Esophagus mucosa (tissue), 1 donor: Measurements from ENCODE around the gene ADAM10. TPM values are rescaled to one million over a fixed set of nuclear protein-coding genes. Genes with fewer than 3 reads are reported as not detected.
A peak's percentile ranks its signal among the peaks of the same experiment; 100 is the strongest.

Source experiments
- ATAC-seq: fragments of 200-7000 bp; cut with Tn5 transposase; one replicate; pipeline ENCODE4 v1.9.1; 2020
- total RNA-seq: library from RNA; stranded (reverse); gene quantifications from one replicate; pipeline ENCODE4 v1.2.4, GENCODE V29; 2023
- donor health status: DM: yes; HTN: yes; CAD: no.

The ADAM10 gene
- total RNA-seq, 1 donor from 2014 or later = 79.3 TPM

DNA sequence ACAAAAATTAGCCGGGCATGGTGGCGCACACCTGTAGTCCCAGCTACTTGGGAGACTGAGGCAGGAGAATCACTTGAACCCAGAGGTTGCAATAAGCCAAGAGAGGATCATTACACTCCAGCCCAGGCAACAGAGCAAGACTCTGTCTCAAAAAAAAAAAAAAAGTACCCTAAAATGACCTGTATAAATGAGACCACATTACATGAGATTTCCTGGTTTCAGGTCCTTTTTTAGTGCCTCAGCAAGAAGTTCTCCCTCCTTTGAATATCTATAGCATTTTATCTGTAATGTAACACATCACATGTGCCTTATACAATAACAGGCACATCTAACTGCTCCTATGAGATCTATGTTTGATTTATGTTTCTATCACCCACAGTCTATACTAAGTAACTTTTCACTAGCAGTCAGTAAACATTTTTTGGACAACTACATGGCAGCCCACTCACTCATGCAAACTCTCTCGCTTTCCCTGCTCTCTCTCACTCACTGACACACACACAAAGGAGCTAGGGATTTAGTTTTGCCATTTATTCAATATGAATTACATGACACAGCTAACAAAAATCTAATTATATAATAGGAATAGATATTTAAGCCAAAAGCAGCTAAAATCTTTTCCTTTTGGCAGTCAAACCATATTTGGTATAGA, 34.1 kb downstream of the ADAM10 start:
- ATAC-seq = no peak

GRCh38 chr15:58710701-58711100, 38.8 kb downstream of the ADAM10 start:
- no peak for ATAC-seq

- no peak for ATAC-seq
These were observed 42.1 kb downstream of the ADAM10 start for GRCh38 chr15:58707397-58707796.

DNA sequence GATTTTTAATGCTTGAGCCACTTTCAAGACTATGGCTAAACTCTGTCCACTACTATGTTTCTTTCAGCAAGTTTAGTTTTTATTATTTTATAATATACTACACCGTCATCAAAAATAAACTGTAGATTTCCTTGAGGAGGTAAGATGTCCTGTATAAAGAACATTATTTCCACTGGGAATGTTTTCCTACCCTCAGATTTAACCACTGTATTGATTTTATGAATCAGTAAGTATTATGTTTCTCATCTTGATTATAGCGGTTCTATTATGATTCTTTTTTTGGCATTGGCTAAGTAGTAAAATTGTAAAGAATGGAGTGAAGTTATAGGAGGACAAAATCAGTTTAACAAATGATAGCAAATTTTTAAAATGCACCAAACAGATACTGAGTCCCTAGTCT, 44.4 kb downstream of the ADAM10 start:
- ATAC-seq = no peak

DNA sequence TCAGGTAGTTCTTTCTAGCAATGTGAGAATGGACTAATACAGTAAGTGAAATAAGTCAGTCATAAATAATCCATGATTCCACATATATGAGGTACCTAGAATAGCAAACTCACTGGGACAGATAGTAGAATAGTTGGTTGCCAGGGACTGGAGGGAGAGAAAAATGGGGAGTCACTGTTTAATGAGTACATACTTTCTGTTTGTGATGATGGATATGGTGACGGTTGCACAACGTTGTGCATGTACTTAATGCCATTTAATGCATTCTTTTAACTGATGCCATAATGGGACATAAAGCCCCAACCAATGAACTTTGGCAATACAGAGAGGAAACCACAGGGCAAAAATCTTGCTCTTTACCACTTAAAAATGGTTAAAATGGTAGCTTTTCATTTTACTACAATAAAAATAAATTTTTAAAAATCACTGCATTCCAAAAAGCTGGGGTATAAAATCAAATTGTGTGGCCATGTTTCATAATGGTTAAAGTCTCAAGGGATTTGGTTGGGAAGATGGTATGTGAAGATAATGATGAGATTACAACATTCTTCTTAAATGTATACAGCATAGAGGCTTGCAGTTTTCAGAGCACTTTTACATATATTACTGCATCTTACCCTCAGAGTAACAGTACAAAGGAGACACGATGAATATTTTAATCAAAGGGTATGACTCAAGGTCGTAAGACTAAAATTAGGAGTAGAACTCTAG, 45.2 kb downstream of the ADAM10 start:
- no peak for ATAC-seq

- ATAC-seq = no peak
These were observed 45.9 kb downstream of the ADAM10 start for GRCh38 chr15:58703610-58704009.

- ATAC-seq = no peak
These were observed 47.3 kb downstream of the ADAM10 start for GRCh38 chr15:58702233-58702632.

GRCh38 chr15:58701376-58701775, 48.1 kb downstream of the ADAM10 start:
- ATAC-seq = no peak

GRCh38 chr15:58699769-58700168, 49.7 kb downstream of the ADAM10 start:
- no peak for ATAC-seq

GRCh38 chr15:58698887-58699641, 50.4 kb downstream of the ADAM10 start:
- no peak for ATAC-seq

GRCh38 chr15:58697220-58697619, 52.3 kb downstream of the ADAM10 start:
- ATAC-seq = no peak

DNA sequence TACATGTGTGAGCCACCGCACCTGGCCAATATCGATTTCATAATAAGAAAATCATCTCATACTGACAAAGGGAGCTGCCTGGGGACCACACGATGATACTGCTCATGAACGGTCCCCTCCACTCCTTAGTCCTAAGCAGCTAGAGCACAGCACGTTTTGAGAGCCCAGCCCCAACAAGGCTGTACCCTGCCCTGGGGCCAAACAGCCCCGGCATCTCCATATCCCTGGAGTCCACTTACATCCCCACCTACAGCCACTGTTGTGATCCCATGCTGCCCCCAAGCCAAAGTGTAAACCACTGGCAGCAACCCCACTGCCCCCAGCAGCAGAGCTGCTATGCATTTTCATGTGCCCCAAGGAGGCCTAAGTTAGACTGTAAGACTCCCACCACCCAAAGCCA, 52.8 kb downstream of the ADAM10 start:
- ATAC-seq = no peak

- ATAC-seq = no peak
These were observed 54.7 kb downstream of the ADAM10 start for GRCh38 chr15:58694641-58695398.

- ATAC-seq = no peak
These were observed 58.8 kb downstream of the ADAM10 start for GRCh38 chr15:58690703-58691102.

GRCh38 chr15:58689646-58690045, 59.9 kb downstream of the ADAM10 start:
- no peak for ATAC-seq

GRCh38 chr15:58686286-58686685, 63.2 kb downstream of the ADAM10 start:
- no peak for ATAC-seq

DNA sequence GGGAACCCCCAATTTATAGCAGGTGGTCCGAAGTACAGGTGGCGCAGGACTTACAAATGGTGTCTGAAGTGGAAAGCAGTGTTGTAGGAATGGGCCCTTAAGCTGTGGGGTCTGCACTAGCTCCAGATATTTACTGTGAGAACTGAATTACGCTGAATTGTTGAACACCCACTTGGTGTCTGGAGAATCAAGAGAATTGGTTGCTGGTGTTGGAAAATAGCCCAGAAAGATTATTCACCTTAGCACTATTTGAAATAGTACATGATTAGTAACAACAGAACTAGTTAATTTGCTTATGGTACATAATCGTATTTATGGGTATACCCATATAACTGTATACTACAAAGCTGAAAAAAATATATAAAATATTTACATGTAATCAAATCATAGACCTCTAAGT, 64.8 kb downstream of the ADAM10 start:
- ATAC-seq = no peak

DNA sequence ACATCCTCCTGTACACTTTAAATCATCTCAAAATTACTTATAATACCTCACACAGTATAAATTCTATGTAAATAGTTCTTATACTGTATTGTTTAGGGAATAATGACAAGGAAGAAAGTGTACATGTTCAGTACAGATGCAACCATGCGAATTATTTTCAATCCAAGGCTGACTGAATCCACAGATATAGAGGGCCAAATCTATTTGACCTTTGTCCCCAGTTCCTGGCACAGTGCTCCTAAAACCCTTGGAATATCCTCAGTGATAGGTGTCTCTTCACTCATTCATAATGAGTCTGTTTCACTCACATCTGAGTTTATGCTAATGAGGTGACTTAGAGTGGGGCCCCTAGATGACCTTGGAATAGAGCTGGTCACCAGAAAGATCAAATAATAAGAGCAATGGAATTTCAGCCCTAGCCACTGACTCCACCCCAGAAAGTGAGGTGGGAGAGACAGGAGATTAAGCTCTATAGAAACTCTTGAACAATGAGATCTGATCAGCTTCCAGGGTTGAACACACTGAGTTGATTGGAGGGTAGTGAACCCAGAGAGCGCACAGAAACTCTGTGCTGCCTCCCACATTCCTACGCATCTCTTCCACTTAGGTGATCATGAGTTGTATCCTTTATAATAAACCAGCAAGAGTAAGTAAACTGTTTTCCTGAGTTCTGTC, 65.3 kb downstream of the ADAM10 start:
- no peak for ATAC-seq

- no peak for ATAC-seq
These were observed 67.3 kb downstream of the ADAM10 start for GRCh38 chr15:58682234-58682633.

- peak; percentile 83 for ATAC-seq
These were observed 70.8 kb downstream of the ADAM10 start for GRCh38 chr15:58678683-58679082.

- ATAC-seq = no peak
These were observed 72.1 kb downstream of the ADAM10 start for GRCh38 chr15:58677426-58677825.

- no peak for ATAC-seq
These were observed 72.7 kb downstream of the ADAM10 start for GRCh38 chr15:58676766-58677165.
